Hematopoietic multipotent progenitor cell treated with erythropoietin and hydrocortisone succinate and interleukin-3 and kit ligand, for 4 days (in vitro differentiated cells): ENCODE results near the gene TGFB1I1.
A peak's percentile ranks its signal among the peaks of the same experiment; 100 is the strongest.
"Not testable (repeated sequence)": the region's sequence is repeated elsewhere in the genome, so short reads cannot be mapped to it uniquely, and the experiment has no call there.

Experiments
- DNase-seq: peaks from one replicate; pipeline ENCODE4 v3.0.0-alpha.2; 2015

Gene TGFB1I1

DNA sequence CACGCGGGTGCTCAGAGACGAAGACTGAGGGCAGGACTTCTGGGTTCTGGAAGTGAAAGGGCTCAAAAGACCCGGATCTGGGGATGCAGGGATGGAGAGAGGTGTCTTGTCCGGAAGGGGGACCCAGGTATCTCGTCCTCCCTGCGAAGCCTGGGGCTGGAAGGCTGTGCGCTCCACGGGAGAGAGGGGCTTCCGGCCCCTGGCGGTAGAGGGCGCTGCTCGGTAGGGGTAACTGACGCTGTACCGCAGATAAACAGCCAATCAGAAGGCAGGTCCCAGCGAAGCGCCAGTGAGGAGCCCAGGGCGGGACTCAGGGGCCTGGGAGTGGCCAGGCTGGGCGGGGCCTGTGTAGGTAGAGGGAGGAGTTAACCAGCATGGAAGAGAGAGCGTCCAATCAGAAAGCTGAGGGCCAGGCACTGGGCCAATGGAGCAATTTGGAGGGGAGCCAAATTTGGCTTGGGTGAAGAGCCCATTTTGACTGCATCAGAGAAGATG, 804 bp downstream of the TGFB1I1 start:
- peak; percentile 86 for DNase-seq

DNA sequence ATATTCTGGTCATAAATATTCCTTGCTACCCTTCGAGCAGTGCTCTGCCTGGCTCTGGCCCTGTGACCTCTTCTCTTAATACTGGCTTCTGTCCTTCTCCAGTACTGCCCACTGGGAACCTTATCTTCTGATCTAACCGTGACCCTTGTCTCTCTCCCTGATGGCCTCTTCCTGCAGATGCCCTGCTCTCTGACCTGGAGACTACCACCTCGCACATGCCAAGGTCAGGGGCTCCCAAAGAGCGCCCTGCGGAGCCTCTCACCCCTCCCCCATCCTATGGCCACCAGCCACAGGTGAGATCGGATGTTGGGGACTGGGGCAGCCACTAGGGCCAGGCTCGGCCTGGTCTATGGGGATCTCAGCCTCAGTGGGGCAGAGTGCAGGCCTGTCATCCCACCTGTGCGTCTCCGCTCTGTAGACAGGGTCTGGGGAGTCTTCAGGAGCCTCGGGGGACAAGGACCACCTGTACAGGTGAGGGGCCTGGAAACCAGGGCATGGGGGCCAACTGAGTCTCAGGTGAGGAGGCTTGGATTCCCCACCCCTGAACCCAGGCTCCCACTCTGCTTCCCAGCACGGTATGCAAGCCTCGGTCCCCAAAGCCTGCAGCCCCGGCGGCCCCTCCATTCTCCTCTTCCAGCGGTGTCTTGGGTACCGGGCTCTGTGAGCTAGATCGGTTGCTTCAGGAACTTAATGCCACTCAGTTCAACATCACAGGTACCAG, 1.5 kb downstream of the TGFB1I1 start:
- DNase-seq: no peak

DNA sequence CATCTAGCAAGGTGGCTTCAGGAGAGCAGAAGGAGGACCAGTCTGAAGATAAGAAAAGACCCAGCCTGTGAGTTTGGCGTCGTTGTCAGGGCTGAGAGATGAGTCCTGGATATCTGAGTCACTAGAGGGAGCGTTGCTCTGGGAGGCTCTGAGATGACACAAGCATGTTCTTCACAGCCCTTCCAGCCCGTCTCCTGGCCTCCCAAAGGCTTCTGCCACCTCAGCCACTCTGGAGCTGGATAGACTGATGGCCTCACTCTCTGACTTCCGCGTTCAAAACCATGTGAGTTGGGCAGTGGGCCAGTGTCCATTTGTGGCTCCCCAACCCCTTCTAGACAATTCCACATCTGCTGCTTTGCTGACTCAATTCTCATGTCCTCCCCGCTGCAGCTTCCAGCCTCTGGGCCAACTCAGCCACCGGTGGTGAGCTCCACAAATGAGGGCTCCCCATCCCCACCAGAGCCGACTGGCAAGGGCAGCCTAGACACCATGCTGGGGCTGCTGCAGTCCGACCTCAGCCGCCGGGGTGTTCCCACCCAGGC, 2.3 kb downstream of the TGFB1I1 start:
- peak; percentile 43 for DNase-seq

DNA sequence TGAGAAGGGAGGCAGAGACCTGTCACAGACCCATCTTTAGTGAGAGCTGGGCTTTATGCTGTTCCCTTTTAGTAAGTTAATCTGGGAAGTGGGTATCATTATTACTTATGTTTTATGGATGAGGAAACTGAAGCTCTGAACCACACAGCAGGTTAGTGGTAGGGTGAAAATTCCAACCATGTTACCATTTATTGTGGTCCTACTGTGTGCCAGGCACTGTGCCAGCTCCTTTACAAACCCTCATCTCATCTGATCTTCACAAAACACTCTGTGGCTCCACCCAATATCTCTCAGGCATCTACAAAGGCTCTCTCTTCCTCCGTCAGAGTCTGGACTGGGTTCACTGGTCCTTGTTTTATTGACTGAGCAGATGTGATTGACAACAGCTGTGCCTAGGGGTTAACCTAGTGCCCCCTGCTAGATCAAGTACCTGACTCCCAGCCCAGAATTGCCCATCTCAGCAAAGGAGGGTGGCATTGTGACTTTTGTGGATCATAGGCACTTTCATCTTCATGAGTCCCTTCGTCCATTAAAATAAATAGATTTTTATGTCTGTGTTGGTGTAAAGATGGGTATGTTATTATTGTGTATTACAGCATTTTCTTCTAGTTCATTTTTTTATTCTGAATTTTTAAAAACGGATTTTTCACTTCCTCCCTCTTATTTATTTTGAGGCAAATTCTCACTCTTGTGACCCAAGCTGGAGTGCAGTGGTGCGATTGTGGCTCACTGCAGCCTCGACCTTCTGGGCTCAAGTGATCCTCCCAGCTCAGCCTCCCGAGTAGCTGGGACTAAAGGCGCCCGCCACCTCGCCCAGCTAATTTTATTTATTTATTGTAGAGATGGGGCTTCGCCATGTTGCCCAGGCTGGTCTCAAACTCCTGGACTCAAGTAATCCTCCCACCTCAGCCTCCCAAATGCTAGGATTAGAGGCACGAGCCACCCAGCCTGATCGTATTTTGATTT, 3.1 kb downstream of the TGFB1I1 start:
- no peak for DNase-seq

DNA sequence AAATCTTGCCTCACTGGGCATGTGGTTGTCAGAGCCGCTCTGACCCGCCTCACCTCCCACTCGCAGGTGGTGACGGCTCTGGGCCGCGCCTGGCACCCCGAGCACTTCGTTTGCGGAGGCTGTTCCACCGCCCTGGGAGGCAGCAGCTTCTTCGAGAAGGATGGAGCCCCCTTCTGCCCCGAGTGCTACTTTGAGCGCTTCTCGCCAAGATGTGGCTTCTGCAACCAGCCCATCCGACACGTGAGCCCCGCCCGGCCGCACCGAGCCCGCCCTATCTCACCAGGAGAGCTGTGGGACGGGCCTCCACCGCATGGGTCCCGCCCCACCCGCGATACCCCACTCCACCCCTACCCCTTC, 4.0 kb downstream of the TGFB1I1 start:
- DNase-seq: peak; percentile 51

DNA sequence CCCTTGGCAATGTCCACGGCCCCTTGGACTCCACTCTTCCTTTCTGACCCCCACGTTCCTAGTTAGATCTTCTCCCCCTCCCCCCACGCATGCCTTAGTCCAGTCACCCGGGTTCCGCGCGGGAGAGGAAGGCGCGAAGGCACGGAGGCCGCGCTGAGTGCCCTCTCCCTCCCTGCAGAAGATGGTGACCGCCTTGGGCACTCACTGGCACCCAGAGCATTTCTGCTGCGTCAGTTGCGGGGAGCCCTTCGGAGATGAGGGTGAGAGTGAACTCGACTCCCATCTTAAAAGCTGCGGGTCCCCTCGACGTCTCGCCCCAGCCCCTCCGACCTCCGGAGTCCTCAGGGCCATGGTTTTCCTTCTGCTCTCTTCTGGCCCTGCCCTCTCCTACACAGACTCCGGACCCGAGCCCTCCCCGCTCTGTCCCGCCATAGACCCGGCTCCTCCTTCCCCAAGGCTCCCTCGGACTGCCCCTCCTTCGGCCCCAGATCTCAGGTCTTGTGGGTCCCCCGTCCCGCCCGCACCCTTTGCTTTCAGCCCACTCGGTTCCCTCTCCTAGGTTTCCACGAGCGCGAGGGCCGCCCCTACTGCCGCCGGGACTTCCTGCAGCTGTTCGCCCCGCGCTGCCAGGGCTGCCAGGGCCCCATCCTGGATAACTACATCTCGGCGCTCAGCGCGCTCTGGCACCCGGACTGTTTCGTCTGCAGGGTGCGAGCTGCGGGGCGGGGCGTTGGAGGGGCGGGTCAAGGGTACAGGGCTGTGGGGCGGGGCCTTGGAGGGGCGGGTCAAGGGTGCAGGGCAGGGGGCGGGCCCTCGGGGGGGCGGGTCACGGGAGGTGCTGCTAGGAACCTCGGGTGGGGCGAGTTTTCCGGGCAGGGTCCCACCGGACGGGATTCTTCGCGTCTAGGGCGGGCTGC, 4.6 kb downstream of the TGFB1I1 start:
- DNase-seq: peak; percentile 93

DNA sequence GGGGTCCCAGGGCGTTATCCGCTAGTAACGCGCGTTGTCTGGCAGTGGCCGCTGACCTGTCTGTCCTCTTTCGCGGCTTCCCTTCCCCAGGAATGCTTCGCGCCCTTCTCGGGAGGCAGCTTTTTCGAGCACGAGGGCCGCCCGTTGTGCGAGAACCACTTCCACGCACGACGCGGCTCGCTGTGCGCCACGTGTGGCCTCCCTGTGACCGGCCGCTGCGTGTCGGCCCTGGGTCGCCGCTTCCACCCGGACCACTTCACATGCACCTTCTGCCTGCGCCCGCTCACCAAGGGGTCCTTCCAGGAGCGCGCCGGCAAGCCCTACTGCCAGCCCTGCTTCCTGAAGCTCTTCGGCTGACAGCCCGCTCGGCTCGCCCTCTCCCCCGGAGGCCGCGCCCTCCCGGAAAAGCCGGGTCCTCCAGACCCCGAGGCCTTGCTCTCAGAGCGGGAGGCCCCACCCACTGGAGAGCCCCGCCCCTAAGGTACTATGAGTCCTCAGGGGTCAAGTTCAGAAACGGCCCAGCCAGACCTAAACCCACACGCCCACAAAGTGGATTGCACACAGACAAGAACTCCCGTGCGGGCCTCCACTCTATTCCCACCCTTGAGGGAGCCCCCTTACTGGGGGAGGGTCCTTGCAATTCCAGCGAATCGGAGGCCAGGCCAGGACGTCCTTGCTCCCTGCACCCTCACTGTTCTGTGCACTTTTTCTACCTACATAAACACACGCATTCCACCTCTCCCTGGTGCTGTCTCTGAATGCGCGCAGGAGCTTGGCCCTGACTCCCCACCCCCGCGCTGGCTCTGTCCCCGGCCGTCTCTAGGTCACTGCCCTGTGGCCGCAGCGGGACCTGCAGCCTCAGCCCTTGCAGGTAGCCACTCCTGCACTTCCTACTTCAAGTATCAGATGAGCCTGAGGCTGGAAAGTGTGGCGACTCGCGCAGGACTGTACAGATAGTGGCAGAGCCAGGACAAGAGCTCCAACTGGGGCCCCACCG, 5.6 kb downstream of the TGFB1I1 start:
- peak; percentile 89 for DNase-seq

DNA sequence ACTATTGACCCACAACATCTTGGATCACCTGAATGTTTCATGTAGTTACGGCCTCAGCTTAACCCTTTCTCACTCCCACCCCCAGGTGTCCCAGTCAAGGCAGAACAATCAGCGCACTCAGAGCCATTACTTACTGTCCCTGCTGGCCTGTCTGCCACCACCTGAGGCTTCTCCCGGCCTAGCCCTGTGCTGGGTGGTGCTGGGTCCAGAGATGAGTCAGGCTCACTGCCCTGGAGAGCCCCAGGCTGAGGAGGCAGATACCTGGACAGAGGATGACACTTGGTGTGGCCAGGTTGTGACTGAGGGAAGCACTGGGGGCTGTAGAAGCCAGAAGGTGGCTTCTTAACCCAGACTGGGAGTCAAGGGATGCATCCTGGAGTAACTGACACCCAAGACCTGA, 7.0 kb downstream of the TGFB1I1 start:
- no peak for DNase-seq

DNA sequence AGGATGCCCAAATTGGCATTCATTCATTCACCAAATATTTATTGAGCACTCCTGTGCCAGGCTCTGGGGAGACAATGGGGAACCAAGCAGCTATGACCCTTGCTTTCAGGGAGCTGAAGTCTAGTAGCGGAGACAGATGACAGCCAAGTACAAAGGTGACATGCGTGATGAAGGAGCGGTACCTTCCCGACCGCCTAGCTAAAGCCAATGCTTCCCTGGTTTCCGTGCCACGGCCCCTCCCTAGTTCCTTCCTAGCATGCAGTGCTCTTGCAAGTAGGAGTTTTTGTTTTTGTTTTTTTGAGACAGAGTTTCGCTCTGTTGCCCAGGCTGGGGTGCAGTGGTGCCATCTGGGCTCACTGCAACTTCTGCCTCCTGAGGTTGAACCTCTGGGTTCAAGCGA, 7.8 kb downstream of the TGFB1I1 start:
- DNase-seq: no peak

DNA sequence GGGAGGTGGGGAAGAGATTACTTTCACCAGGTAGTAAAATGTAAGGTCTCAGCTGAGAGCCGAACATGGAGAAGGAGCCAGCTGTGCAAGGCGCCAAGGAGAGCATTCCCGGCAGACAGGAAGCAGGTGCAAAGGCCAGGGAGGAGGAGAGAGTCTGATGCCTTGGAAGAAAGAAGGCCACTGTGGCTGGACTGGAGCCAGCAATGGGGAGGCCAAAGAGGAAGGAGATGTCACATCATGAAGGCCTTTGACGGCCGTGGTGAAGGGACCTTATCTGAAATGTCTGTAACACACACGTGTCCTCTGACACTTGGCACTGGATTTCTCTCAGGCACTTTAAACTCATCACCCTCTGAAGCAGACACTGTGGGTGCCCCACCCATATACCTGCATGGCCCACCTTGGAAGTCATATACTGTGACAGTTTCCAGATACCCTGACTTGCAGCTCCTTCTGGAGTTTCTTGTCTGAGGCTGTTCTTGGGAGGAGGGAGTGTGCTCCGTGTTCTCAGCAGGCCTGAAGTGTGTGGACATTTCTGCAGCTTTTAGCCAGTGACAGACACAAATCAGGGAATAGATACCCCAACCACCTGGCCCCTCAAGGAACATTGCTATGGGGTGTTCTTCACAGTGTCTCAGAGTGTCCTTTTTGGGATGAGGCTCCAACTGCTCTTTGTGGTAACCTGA, 9.0 kb downstream of the TGFB1I1 start:
- DNase-seq: peak; percentile 78

DNA sequence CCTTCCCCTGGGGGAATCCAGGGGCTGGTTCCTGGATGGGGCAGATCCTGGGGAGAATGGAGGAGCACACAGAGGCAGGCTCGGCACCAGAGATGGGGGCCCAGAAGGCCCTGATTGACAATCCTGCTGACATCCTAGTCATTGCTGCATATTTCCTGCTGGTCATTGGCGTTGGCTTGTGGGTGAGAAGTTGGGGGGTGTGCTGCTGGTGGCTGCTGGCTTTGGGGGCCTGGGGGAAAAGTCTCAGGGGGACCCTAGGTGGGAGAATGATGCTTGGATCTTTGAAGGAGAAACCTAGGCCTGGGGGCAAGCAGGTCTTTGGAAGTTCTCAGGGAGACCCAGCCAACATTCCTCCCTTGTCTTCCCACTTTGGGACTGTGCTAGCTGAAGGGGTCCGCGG, 11.1 kb downstream of the TGFB1I1 start, which contains the start of gene SLC5A2:
SLC5A2 (plus strand) TSS at position 43 of the 400 bp plus-strand sequence; CDS start at position 57, 14 bp downstream.
- DNase-seq: no peak

DNA sequence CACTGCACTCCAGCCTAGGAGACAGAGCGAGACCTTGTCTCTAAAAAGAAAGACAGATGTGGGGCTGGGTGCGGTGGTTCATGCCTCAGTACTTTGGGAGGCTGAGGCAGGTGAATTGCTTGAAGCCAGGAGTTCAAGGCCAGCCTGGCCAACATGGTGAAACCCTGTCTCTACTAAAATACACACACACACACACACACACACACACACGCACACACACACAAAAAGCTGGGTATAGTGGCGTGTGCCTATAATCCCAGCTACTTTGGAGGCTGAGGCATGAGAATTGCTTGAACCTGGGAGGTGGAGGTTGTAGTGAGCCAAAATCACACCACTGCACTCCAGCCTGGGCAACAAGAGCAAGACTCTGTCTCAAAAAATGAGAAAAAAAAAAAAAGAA, 12.1 kb downstream of the TGFB1I1 start:
- not testable (repeated sequence) for DNase-seq

DNA sequence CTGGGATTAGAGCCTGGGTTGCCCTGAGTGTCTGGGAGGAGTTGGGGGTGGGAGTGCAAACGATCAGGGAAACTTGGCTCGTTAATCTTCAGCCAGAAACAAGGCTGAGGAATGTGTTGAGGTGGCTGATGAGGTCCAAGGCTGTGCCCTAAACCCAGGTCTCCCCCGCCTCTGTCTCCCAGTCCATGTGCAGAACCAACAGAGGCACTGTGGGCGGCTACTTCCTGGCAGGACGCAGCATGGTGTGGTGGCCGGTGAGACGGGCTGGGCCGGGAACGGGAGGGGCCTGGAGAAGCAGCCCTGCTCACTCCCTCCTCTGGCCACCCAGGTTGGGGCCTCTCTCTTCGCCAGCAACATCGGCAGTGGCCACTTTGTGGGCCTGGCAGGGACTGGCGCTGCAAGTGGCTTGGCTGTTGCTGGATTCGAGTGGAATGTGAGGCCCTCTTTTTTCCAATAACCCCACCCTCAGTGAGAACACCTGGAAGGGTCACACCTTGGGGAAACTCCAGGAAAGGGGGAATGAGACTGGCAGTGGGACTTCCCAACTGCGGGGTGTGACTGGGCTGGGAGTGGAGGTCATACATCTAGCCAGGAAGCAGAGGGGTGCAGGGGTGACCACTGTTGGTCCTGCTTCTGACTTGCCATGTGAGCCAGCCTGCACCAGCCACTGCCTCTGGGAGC, 12.7 kb downstream of the TGFB1I1 start:
- no peak for DNase-seq

DNA sequence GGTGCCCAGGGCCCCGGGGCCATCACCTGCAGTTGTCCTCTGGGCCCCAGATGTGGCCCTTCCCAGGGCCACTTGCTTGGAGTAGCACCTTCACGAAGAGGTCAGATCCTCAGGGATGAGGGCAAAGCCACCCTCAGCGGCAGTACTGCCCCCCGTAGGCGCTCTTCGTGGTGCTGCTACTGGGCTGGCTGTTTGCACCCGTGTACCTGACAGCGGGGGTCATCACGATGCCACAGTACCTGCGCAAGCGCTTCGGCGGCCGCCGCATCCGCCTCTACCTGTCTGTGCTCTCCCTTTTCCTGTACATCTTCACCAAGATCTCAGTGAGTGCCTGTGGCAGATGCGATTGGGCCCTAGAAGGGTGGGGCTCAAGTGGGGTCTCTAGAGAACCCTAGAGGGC, 13.6 kb downstream of the TGFB1I1 start:
- DNase-seq: no peak

DNA sequence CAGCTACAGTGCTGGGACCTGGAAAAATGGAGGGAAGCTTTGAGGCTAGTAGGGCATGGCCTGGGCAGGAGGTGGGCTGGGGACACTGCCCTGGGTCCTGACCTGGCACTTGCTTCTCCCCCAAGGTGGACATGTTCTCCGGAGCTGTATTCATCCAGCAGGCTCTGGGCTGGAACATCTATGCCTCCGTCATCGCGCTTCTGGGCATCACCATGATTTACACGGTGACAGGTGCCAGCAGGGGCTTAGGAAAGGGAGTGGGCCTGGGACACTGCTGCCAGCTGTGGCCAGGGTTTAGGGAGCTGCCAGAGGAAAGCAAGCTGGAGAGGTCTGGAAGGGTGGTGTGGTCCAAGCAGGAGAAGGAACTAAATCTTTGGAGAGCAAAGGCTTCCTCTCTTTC, 14.1 kb downstream of the TGFB1I1 start:
- no peak for DNase-seq

DNA sequence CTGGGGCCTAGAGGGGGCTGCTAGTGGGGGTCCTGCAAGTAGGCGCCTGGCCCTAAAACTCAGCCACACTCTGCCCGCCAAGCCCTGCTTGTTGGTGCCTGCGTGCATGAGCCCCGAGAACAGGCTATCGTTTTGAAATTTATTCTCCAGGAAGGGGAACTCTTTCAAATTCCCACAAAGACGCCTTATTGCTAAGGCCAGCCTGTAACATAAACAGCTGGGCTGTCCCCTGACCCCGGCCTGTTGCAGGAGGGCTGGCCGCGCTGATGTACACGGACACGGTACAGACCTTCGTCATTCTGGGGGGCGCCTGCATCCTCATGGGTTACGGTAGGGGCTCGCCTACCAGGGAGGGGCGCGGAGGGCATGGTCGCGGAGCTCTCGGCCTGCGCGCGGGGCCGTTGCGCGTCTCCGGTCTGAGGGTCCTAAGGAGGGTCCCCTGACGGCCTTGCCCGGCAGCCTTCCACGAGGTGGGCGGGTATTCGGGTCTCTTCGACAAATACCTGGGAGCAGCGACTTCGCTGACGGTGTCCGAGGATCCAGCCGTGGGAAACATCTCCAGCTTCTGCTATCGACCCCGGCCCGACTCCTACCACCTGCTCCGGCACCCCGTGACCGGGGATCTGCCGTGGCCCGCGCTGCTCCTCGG, 15.2 kb downstream of the TGFB1I1 start:
- DNase-seq: no peak

DNA sequence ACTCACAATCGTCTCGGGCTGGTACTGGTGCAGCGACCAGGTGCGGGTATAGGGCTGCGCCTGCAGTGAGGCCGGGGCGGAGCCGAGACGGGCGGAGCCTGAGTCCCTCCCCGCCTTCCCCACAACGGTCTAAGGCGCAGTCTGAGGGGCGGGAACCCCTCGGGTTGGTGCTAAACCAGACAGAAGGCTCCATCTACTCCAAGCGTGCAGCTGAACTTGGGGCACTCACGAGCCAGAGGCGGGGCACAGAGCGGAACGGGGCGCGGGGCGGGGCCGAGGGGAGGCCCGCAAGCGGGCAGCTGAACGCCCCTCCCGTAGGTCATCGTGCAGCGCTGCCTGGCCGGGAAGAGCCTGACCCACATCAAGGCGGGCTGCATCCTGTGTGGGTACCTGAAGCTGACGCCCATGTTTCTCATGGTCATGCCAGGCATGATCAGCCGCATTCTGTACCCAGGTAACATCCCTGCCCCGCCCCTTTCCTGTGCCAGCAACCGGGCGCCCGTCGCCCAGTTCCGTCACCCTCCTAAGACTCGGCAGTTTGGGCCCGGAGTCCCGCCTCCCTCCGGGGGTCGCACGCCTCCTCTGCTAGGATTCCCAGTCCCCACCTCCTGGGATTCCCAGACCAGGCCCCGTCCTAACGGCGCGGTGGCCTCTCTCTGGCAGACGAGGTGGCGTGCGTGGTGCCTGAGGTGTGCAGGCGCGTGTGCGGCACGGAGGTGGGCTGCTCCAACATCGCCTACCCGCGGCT, 15.9 kb downstream of the TGFB1I1 start:
- DNase-seq: peak; percentile 88

DNA sequence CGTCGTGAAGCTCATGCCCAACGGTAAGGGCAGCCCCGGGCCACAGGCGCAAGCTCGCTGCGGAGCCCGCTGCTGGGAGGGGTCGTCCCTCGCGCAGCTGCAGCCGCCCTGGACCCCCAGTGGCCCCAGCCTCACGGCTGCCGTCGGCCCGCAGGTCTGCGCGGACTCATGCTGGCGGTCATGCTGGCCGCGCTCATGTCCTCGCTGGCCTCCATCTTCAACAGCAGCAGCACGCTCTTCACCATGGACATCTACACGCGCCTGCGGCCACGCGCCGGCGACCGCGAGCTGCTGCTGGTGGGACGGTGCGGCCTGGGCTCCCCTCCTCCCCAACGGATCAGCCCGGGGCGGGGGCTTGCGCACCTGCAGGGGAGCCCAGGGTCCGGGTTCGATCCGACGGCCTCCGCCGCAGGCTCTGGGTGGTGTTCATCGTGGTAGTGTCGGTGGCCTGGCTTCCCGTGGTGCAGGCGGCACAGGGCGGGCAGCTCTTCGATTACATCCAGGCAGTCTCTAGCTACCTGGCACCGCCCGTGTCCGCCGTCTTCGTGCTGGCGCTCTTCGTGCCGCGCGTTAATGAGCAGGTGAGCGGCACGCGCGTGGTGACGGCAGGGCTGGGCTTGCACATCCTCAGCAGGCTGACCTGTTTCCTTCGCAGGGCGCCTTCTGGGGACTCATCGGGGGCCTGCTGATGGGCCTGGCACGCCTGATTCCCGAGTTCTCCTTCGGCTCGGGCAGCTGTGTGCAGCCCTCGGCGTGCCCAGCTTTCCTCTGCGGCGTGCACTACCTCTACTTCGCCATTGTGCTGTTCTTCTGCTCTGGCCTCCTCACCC, 16.7 kb downstream of the TGFB1I1 start:
- no peak for DNase-seq
